ENCODE data around the gene KCNG4.
A peak's percentile ranks its signal among the peaks of the same experiment; 100 is the strongest.
"Not testable (repeated sequence)": the region's sequence is repeated elsewhere in the genome, so short reads cannot be mapped to it uniquely, and the experiment has no call there.

Gene KCNG4

GRCh38 chr16:84205976-84206691 lies 33.7 kb downstream of the KCNG4 start:
- DNase-seq: no peak

GRCh38 chr16:84205123-84205522 lies 34.7 kb downstream of the KCNG4 start:
- DNase-seq: not testable (repeated sequence)

GRCh38 chr16:84204551-84204950 lies 35.3 kb downstream of the KCNG4 start:
- not testable (repeated sequence) for DNase-seq

- no peak for DNase-seq
These were observed 40.0 kb downstream of the KCNG4 start for GRCh38 chr16:84199861-84200260.

GRCh38 chr16:84199097-84199496 lies 40.7 kb downstream of the KCNG4 start:
- DNase-seq: no peak

- no peak for DNase-seq
These were observed 41.4 kb downstream of the KCNG4 start for GRCh38 chr16:84198401-84198800.

GRCh38 chr16:84197466-84198128 lies 42.2 kb downstream of the KCNG4 start:
- DNase-seq: no peak

- DNase-seq: no peak
These were observed 43.0 kb downstream of the KCNG4 start for GRCh38 chr16:84196727-84197394.

GRCh38 chr16:84196101-84196500 lies 43.7 kb downstream of the KCNG4 start:
- no peak for DNase-seq

GRCh38 chr16:84195201-84196093 lies 44.4 kb downstream of the KCNG4 start:
- DNase-seq: no peak

GRCh38 chr16:84194470-84195200 lies 45.2 kb downstream of the KCNG4 start:
- DNase-seq: peak; percentile 34

GRCh38 chr16:84194018-84194417 lies 45.8 kb downstream of the KCNG4 start:
- DNase-seq: no peak

- DNase-seq: no peak
These were observed 46.3 kb downstream of the KCNG4 start for GRCh38 chr16:84193480-84193879.

- DNase-seq: no peak
These were observed 48.3 kb downstream of the KCNG4 start for GRCh38 chr16:84191466-84191865.

- no peak for DNase-seq
These were observed 49.0 kb downstream of the KCNG4 start, which contains the start of gene ADAD2 for GRCh38 chr16:84190731-84191388. Gene ADAD2 (plus strand): TSS chr16:84191157. CDS start chr16:84191231, 74 bp downstream.

GRCh38 chr16:84186685-84187437 lies 53.0 kb downstream of the KCNG4 start, which contains the start of gene TAF1C:
Gene TAF1C (minus strand): TSS chr16:84187057. CDS start chr16:84184988, 2,069 bp downstream.
- DNase-seq: peak; percentile 91

- no peak for DNase-seq
These were observed 55.0 kb downstream of the KCNG4 start for GRCh38 chr16:84184775-84185174.

GRCh38 chr16:84183911-84184591 lies 55.8 kb downstream of the KCNG4 start:
- DNase-seq: no peak

- no peak for DNase-seq
These were observed 56.3 kb downstream of the KCNG4 start for GRCh38 chr16:84183572-84183875.

Data from stimulated activated CD4-positive, alpha-beta T cell treated with anti-CD3 and anti-CD28 coated beads, Interleukin-4, amount 100 ng/mL, for 1 hour (primary cell).